ENCODE measurements around the gene TOX3.

The TOX3 gene

GRCh38 chr16:52489894-52490293 is 57.0 kb downstream of the TOX3 start:
- no peak overlapping the region for H3K4me3 ChIP-seq (ENCODE audit: control insufficient read depth, low read depth, low read length)
- DNase-seq (ENCODE audit: low read depth) = no peak
- TF ChIP-seq CTCF (IDR thresholded peaks at IDR 0.05; ENCODE audit: control insufficient read depth, insufficient read depth, low read depth, low read length, missing control alignments) = no peak

DNA sequence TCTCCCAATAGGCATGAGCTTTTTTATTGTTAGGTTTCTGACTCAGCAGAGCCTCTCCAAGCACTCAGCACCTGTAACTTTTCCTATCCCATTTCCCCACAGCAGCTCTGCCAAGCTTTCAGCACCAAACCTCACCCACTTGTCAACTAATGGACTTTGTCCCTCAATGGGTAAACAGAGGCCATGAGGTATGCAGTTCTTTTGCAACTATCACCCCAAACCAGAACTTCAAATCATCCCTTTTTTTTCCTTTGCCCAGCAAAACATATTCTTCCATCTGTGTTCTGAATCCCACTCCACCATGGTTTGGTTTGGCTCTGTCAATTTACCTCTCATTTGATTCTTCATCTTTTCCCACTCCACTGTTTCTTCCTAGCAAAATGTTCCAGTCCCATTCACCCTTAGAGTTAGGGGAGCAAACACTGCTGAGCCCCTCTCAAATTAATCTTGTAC is 58.1 kb downstream of the TOX3 start:
- H3K4me3 ChIP-seq (ENCODE audit: control insufficient read depth, low read depth, low read length) = no peak overlapping the region
- DNase-seq (ENCODE audit: low read depth) = no peak
- TF ChIP-seq CTCF (IDR thresholded peaks at IDR 0.05; ENCODE audit: control insufficient read depth, insufficient read depth, low read depth, low read length, missing control alignments) = no peak

- no peak for DNase-seq (ENCODE audit: low read depth)
- H3K4me3 ChIP-seq (ENCODE audit: control insufficient read depth, low read depth, low read length) = no peak overlapping the region
- no peak for TF ChIP-seq CTCF (IDR thresholded peaks at IDR 0.05; ENCODE audit: control insufficient read depth, insufficient read depth, low read depth, low read length, missing control alignments)
Measured at GRCh38 chr16:52487849-52488457, 59.0 kb downstream of the TOX3 start.

DNA sequence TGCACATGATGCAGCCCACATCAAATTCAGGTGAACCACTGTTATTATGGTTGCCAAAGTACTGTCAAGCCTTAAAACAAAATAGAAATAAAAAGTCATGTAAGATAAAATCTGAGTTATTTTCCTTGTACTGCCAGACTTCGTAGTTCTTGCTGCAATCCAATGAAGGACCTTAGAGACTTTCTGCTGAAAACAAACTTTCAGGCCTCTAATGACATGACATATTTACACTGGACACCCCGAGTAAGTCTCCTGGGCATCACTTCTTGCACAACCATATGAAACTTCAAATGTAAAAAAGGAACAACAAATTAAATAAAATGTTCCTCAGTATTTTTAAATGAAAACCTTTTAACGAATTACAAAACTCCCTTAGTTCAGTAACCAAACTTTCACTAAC is 66.7 kb downstream of the TOX3 start:
- no peak for TF ChIP-seq CTCF (IDR thresholded peaks at IDR 0.05; ENCODE audit: control insufficient read depth, insufficient read depth, low read depth, low read length, missing control alignments)
- no peak for DNase-seq (ENCODE audit: low read depth)
- H3K4me3 ChIP-seq (ENCODE audit: control insufficient read depth, low read depth, low read length) = no peak overlapping the region

GRCh38 chr16:52476111-52476510 is 70.8 kb downstream of the TOX3 start:
- no peak for TF ChIP-seq CTCF (IDR thresholded peaks at IDR 0.05; ENCODE audit: control insufficient read depth, insufficient read depth, low read depth, low read length, missing control alignments)
- no peak overlapping the region for H3K4me3 ChIP-seq (ENCODE audit: control insufficient read depth, low read depth, low read length)
- no peak for DNase-seq (ENCODE audit: low read depth)

GRCh38 chr16:52474679-52475078 is 72.3 kb downstream of the TOX3 start:
- no peak overlapping the region for H3K4me3 ChIP-seq (ENCODE audit: control insufficient read depth, low read depth, low read length)
- no peak for DNase-seq (ENCODE audit: low read depth)
- no peak for TF ChIP-seq CTCF (IDR thresholded peaks at IDR 0.05; ENCODE audit: control insufficient read depth, insufficient read depth, low read depth, low read length, missing control alignments)

GRCh38 chr16:52473096-52473495 is 73.8 kb downstream of the TOX3 start:
- H3K4me3 ChIP-seq (ENCODE audit: control insufficient read depth, low read depth, low read length) = no peak overlapping the region
- DNase-seq (ENCODE audit: low read depth) = no peak
- TF ChIP-seq CTCF (IDR thresholded peaks at IDR 0.05; ENCODE audit: control insufficient read depth, insufficient read depth, low read depth, low read length, missing control alignments) = no peak

Measured in AG09309 (cell line).